H9 (cell line): Measurements from ENCODE around the gene S100A7A. TPM values are rescaled to one million over a fixed set of nuclear protein-coding genes. Genes with fewer than 3 reads are reported as not detected.

Experiments used
- DNase-seq: peaks from one replicate; pipeline ENCODE4 v3.0.0-alpha.2; 2017
- H2AFZ ChIP-seq: one replicate; pipeline ENCODE4 v1.6.1; 2013; ENCODE audit warnings: mild to moderate bottlenecking, low read length, control low read depth, moderate library complexity
- H2AK5ac ChIP-seq: 2 replicates; pipeline ENCODE4 v1.6.1; 2013; ENCODE audit warnings: low read length, control low read depth, mixed read lengths; ENCODE audit not compliant: insufficient read length
- H2BK120ac ChIP-seq: one replicate; pipeline ENCODE4 v1.6.1; 2013; ENCODE audit warnings: low read depth, mild to moderate bottlenecking, low read length, control low read depth, inconsistent platforms; ENCODE audit not compliant: poor library complexity, severe bottlenecking
- H2BK12ac ChIP-seq: 2 replicates; pipeline ENCODE4 v1.6.1; 2013; ENCODE audit warnings: low read length, control low read depth, mixed read lengths, low read depth; ENCODE audit not compliant: insufficient read length
- H2BK15ac ChIP-seq: 2 replicates; pipeline ENCODE4 v1.6.1; 2013; ENCODE audit warnings: low read depth, low read length, control low read depth
- H2BK20ac ChIP-seq: one replicate; pipeline ENCODE4 v1.6.1; 2013; ENCODE audit warnings: low read depth, mild to moderate bottlenecking, low read length, control low read depth, inconsistent platforms; ENCODE audit not compliant: poor library complexity, severe bottlenecking
- H2BK5ac ChIP-seq: 2 replicates; pipeline ENCODE4 v1.6.1; 2013; ENCODE audit warnings: low read length, control low read depth, mixed read lengths; ENCODE audit not compliant: insufficient read length
- H3K14ac ChIP-seq: 2 replicates; pipeline ENCODE4 v1.6.1; 2013; ENCODE audit warnings: low read length, control low read depth; ENCODE audit not compliant: insufficient read depth
- H3K18ac ChIP-seq: 2 replicates; pipeline ENCODE4 v1.6.1; 2013; ENCODE audit warnings: low read depth, mild to moderate bottlenecking, mixed read lengths, low read length, control low read depth; ENCODE audit not compliant: insufficient read length
- H3K23ac ChIP-seq: 2 replicates; pipeline ENCODE4 v1.6.1; 2013; ENCODE audit warnings: low read length, control low read depth, mixed read lengths, low read depth; ENCODE audit not compliant: insufficient read length
- H3K23me2 ChIP-seq: 2 replicates; pipeline ENCODE4 v1.6.1; 2013; ENCODE audit warnings: low read depth, mild to moderate bottlenecking, mixed read lengths, low read length, control low read depth; ENCODE audit not compliant: insufficient read length, poor library complexity, severe bottlenecking
- H3K27ac ChIP-seq: 2 replicates; pipeline ENCODE4 v1.5.1; 2013; ENCODE audit warnings: low read length, control low read depth, mixed read lengths, low read depth; ENCODE audit not compliant: insufficient read length
- H3K27me3 ChIP-seq: 2 replicates; pipeline ENCODE4 v1.6.1; 2013; ENCODE audit warnings: low read length, control low read depth, inconsistent platforms; ENCODE audit not compliant: insufficient read depth
- H3K4ac ChIP-seq: 2 replicates; pipeline ENCODE4 v1.6.1; 2013; ENCODE audit warnings: low read depth, mild to moderate bottlenecking, control low read depth, inconsistent platforms, low read length, moderate library complexity
- H3K4me1 ChIP-seq: 2 replicates; pipeline ENCODE4 v1.6.1; 2013; ENCODE audit warnings: low read length, control low read depth, inconsistent platforms; ENCODE audit not compliant: insufficient read depth
- H3K4me2 ChIP-seq: 2 replicates; pipeline ENCODE4 v1.6.1; 2013; ENCODE audit warnings: low read length, control low read depth, mixed read lengths; ENCODE audit not compliant: insufficient read length, insufficient read depth
- H3K56ac ChIP-seq: 2 replicates; pipeline ENCODE4 v1.6.1; 2013; ENCODE audit warnings: low read depth, mild to moderate bottlenecking, mixed read lengths, low read length, control low read depth; ENCODE audit not compliant: insufficient read length
- H3K79me1 ChIP-seq: 2 replicates; pipeline ENCODE4 v1.6.1; 2013; ENCODE audit warnings: low read depth, mild to moderate bottlenecking, moderate library complexity, low read length, control low read depth, inconsistent platforms; ENCODE audit not compliant: insufficient read depth, poor library complexity, severe bottlenecking
- H3K79me2 ChIP-seq: 2 replicates; pipeline ENCODE4 v1.6.1; 2013; ENCODE audit warnings: low read length, control low read depth, inconsistent platforms; ENCODE audit not compliant: insufficient read depth
- H3K9ac ChIP-seq: 2 replicates; pipeline ENCODE4 v1.6.1; 2013; ENCODE audit warnings: low read length, control low read depth, mixed read lengths; ENCODE audit not compliant: insufficient read length; ENCODE audit errors: extremely low read depth
- H3K9me3 ChIP-seq: one replicate; pipeline ENCODE4 v1.6.1; 2013; ENCODE audit warnings: low read depth, low read length, inconsistent platforms; ENCODE audit not compliant: control insufficient read depth
- H3T11ph ChIP-seq: one replicate; pipeline ENCODE4 v1.6.1; 2013; ENCODE audit warnings: mild to moderate bottlenecking, low read length, control low read depth, inconsistent platforms
- H4K20me1 ChIP-seq: one replicate; pipeline ENCODE4 v1.6.1; 2013; ENCODE audit not compliant: control insufficient read depth, insufficient read length, insufficient read depth
- H4K5ac ChIP-seq: 2 replicates; pipeline ENCODE4 v1.6.1; 2013; ENCODE audit warnings: low read depth, mild to moderate bottlenecking, mixed read lengths, low read length, control low read depth; ENCODE audit not compliant: insufficient read length
- H4K8ac ChIP-seq: replicated peaks from 2 replicates; pipeline ENCODE4 v1.6.1; 2013; ENCODE audit warnings: low read length, control low read depth, mixed read lengths, low read depth; ENCODE audit not compliant: insufficient read length
- H4K91ac ChIP-seq: 2 replicates; pipeline ENCODE4 v1.6.1; 2013; ENCODE audit warnings: low read depth, mild to moderate bottlenecking, moderate library complexity, mixed read lengths, low read length, control low read depth; ENCODE audit not compliant: insufficient read length
- H3K27ac Mint-ChIP-seq, 3 experiments: 2 replicates in 2 of 3; 3 replicates in 1 of 3; pipeline ENCODE4 v1.8.0; 2020 to 2021; ENCODE audit warnings: mixed read lengths in 3 of 3, mild to moderate bottlenecking in 1 of 3, moderate library complexity in 1 of 3
- H3K27me3 Mint-ChIP-seq: 2 replicates; pipeline ENCODE4 v1.8.0; 2021; ENCODE audit warnings: low read depth, mild to moderate bottlenecking, moderate library complexity, mixed read lengths
- H3K36me3 Mint-ChIP-seq, 3 experiments: 2 replicates in 2 of 3; 3 replicates in 1 of 3; pipeline ENCODE4 v1.8.0; 2020 to 2021; ENCODE audit warnings: low read depth in 3 of 3, mixed read lengths in 3 of 3; ENCODE audit not compliant: insufficient read depth in 1 of 3
- H3K4me1 Mint-ChIP-seq, 2 experiments: 2 replicates each; pipeline ENCODE4 v1.8.0; 2020; ENCODE audit warnings: mixed read lengths in 2 of 2
- H3K4me3 Mint-ChIP-seq, 2 experiments: 2 replicates in 1 of 2; 3 replicates in 1 of 2; pipeline ENCODE4 v1.8.0; 2020 to 2021; ENCODE audit warnings: mild to moderate bottlenecking in 2 of 2, mixed read lengths in 2 of 2, moderate library complexity in 1 of 2
- H3K9me3 Mint-ChIP-seq, 2 experiments: 2 replicates in 1 of 2; 3 replicates in 1 of 2; pipeline ENCODE4 v1.8.0; 2020; ENCODE audit warnings: mild to moderate bottlenecking in 2 of 2, mixed read lengths in 2 of 2, moderate library complexity in 1 of 2
- CTCF ChIP-seq: fragments of 200-600 bp; sonication (generic); conservative IDR thresholded peaks from 3 replicates; pipeline ENCODE4 v1.8.0; 2021; ENCODE audit warnings: antibody characterized with exemption, mild to moderate bottlenecking
- WGBS: extraction: QIAGEN DNeasy Blood & Tissue Kit; methylation state at CpG from one replicate; pipeline ENCODE4 v1.1.7; 2013; ENCODE audit warnings: missing lambda C conversion rate, low lambda C conversion rate, mixed read lengths; ENCODE audit not compliant: insufficient read length; ENCODE audit errors: extremely low coverage; 5-methylcytosine and 5-hydroxymethylcytosine counted together
- total RNA-seq: library from RNA; stranded (reverse); gene quantifications from 2 replicates; pipeline ENCODE4 v1.2.1, GENCODE V29; 2021

The S100A7A gene
- total RNA-seq, 1 experiment from 2014 or later, result not detected

DNA sequence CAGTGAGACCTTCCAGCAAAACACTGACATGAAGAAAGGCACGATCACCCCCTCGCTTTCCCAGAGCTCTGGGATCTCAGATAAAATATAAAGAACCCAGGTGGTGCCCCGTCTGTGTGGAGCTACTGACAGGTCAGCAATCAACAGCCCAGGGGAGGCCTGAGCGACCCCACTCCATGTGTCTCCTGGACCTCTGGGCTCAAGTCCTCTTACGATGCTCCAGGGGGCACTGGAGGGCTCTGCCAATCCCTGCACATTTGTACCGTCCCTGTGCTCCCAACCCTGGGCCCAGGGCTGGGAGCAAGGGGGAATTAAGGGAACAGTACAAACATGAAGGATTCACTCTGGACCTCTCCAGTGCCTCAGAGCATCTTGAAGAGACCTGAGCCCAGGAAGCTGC, 12.5 kb downstream of the S100A7A start:
- Histone ChIP-seq H4K91ac (no peak overlapping the region), H2BK20ac (no peak overlapping the region), H2BK5ac (no peak overlapping the region), H4K8ac (no peak overlapping the region), H3K23me2 (no peaks in the 10 kb centered on the region), H2AK5ac (no peak overlapping the region), H3K9ac (no peak overlapping the region), H3K27ac (no peak overlapping the region), H3K4ac (no peak overlapping the region), H3K4me2 (no peak overlapping the region), H3K79me1 (no peaks in the 10 kb centered on the region), H3K27me3 (no peaks in the 10 kb centered on the region; the same call in 1 of the 2 replicates), H3K9me3 (no peaks in the 10 kb centered on the region), H3T11ph (no peak overlapping the region), H2AFZ (no peak overlapping the region), H3K23ac (no peak overlapping the region), H2BK15ac (no peak overlapping the region), H3K4me1 (no peaks in the 10 kb centered on the region), H4K5ac (no peak overlapping the region), H2BK12ac (no peak overlapping the region), H3K79me2 (no peaks in the 10 kb centered on the region), H3K14ac (no peak overlapping the region), H3K56ac (no peak overlapping the region), H4K20me1 (no peaks in the 10 kb centered on the region), H2BK120ac (no peak overlapping the region), H3K18ac (no peak overlapping the region)
- Mint-ChIP-seq H3K4me1 (no peaks in the 10 kb centered on the region), H3K9me3 (peaks cover 0 to 3% of the 10 kb centered on the region in 2 experiments; a peak in 1 of 5 replicates), H3K36me3 (no peaks in the 10 kb centered on the region), H3K27ac (no peak overlapping the region), H3K27me3 (peaks cover 13% of the 10 kb centered on the region), H3K4me3 (no peak overlapping the region)
- peak; percentile 37 for DNase-seq
- no CpG with 5 or more reads among the region's 6 CpGs for WGBS
- TF ChIP-seq CTCF, result peak; percentile 48
